ENCODE data around the gene SLC35F1. TPM values are rescaled to one million over a fixed set of nuclear protein-coding genes. Genes with fewer than 3 reads are reported as not detected.

Gene SLC35F1
- total RNA-seq, 1 donor from 2014 or later: 0.30 TPM

GRCh38 chr6:117992856-117993255 lies 85.8 kb downstream of the SLC35F1 start:
- no peaks in the 10 kb centered on the region for H3K27me3 ChIP-seq (ENCODE audit: low read depth)
- TF ChIP-seq CTCF (IDR thresholded peaks at IDR 0.05): no peak
- ATAC-seq (no peak), DNase-seq (no peak)
- no peak overlapping the region for H3K4me3 ChIP-seq
- H3K27ac ChIP-seq: no peak overlapping the region
- H3K9me3 ChIP-seq: no peaks in the 10 kb centered on the region
- H3K36me3 ChIP-seq: no peaks in the 10 kb centered on the region
- no peaks in the 10 kb centered on the region for H3K4me1 ChIP-seq
- intact Hi-C loops (cut with DNase I): no loop called here

GRCh38 chr6:118012944-118013343 lies 105.9 kb downstream of the SLC35F1 start:
- intact Hi-C loops (cut with DNase I): no loop called here
- no peaks in the 10 kb centered on the region for H3K4me1 ChIP-seq
- ATAC-seq: no peak

GRCh38 chr6:118016532-118016931 lies 109.5 kb downstream of the SLC35F1 start:
- Histone ChIP-seq H3K4me1 (no peaks in the 10 kb centered on the region), H3K4me3 (no peak overlapping the region), H3K27ac (no peak overlapping the region), H3K36me3 (no peaks in the 10 kb centered on the region), H3K27me3 (ENCODE audit: low read depth) (no peaks in the 10 kb centered on the region), H3K9me3 (no peaks in the 10 kb centered on the region)
- DNase-seq: no peak
- ATAC-seq: no peak
- intact Hi-C loops (cut with DNase I): no loop called here
- no peak for TF ChIP-seq CTCF (IDR thresholded peaks at IDR 0.05)

More at GRCh38 chr6:118012944-118013343, 105.9 kb downstream of the SLC35F1 start:
- Histone ChIP-seq H3K27ac (no peak overlapping the region), H3K4me3 (no peak overlapping the region), H3K36me3 (no peaks in the 10 kb centered on the region), H3K27me3 (ENCODE audit: low read depth) (no peaks in the 10 kb centered on the region), H3K9me3 (no peaks in the 10 kb centered on the region)
- DNase-seq: no peak
- no peak for TF ChIP-seq CTCF (IDR thresholded peaks at IDR 0.05)

- DNase-seq: no peak
- Histone ChIP-seq H3K27ac (no peak overlapping the region), H3K36me3 (no peaks in the 10 kb centered on the region), H3K4me1 (no peaks in the 10 kb centered on the region), H3K9me3 (no peaks in the 10 kb centered on the region), H3K27me3 (ENCODE audit: low read depth) (no peaks in the 10 kb centered on the region), H3K4me3 (no peak overlapping the region)
- no peak for TF ChIP-seq CTCF (IDR thresholded peaks at IDR 0.05)
- no peak for ATAC-seq
- intact Hi-C loops (cut with DNase I): no loop called here
Measured at GRCh38 chr6:118017301-118017848, 110.3 kb downstream of the SLC35F1 start.

GRCh38 chr6:118023771-118024170 lies 116.7 kb downstream of the SLC35F1 start:
- H3K9me3 ChIP-seq: no peaks in the 10 kb centered on the region
- DNase-seq: no peak
- no peaks in the 10 kb centered on the region for H3K27me3 ChIP-seq (ENCODE audit: low read depth)
- H3K27ac ChIP-seq: no peak overlapping the region
- intact Hi-C loops (cut with DNase I): no loop called here
- no peak for TF ChIP-seq CTCF (IDR thresholded peaks at IDR 0.05)
- H3K36me3 ChIP-seq: no peaks in the 10 kb centered on the region
- no peaks in the 10 kb centered on the region for H3K4me1 ChIP-seq
- ATAC-seq: no peak
- no peak overlapping the region for H3K4me3 ChIP-seq

Data from lower lobe of right lung (tissue), 2 donors.